PFSK-1 (cell line): ENCODE data around the gene MBTPS1.

ENCODE experiments used
- FOXP2 ChIP-seq: optimal IDR thresholded peaks from 2 replicates; pipeline ENCODE3; 2011; ENCODE audit warnings: borderline replicate concordance, control low read depth, inconsistent platforms; ENCODE audit not compliant: insufficient read depth; ENCODE audit errors: extremely low read length, extremely low read depth
- POLR2AphosphoS5 ChIP-seq: IDR thresholded peaks from 2 replicates; pipeline ENCODE4 v1.6.1; 2012; ENCODE audit warnings: low read depth, mild to moderate bottlenecking, control low read depth, low read length, moderate library complexity
- SIN3A ChIP-seq: IDR thresholded peaks from 2 replicates; pipeline ENCODE4 v1.6.1; 2012; ENCODE audit warnings: mild to moderate bottlenecking, low read length, moderate library complexity, borderline replicate concordance; ENCODE audit not compliant: insufficient read depth
- TAF1 ChIP-seq: IDR thresholded peaks from 2 replicates; pipeline ENCODE4 v1.6.1; 2012; ENCODE audit warnings: low read length, control low read depth, borderline replicate concordance; ENCODE audit not compliant: insufficient read depth
- TF ChIP-seq, protein P1 (sequence below), 2 experiments: IDR thresholded peaks; 2 replicates each; pipeline versions ENCODE4 v1.6.1 to v1.8.0; 2011 to 2012; ENCODE audit warnings: low read depth in 2 of 2, low read length in 2 of 2, control low read depth in 1 of 2, inconsistent platforms in 1 of 2, mild to moderate bottlenecking in 1 of 2, moderate library complexity in 1 of 2; ENCODE audit not compliant: insufficient read depth in 1 of 2

MBTPS1 gene

DNA sequence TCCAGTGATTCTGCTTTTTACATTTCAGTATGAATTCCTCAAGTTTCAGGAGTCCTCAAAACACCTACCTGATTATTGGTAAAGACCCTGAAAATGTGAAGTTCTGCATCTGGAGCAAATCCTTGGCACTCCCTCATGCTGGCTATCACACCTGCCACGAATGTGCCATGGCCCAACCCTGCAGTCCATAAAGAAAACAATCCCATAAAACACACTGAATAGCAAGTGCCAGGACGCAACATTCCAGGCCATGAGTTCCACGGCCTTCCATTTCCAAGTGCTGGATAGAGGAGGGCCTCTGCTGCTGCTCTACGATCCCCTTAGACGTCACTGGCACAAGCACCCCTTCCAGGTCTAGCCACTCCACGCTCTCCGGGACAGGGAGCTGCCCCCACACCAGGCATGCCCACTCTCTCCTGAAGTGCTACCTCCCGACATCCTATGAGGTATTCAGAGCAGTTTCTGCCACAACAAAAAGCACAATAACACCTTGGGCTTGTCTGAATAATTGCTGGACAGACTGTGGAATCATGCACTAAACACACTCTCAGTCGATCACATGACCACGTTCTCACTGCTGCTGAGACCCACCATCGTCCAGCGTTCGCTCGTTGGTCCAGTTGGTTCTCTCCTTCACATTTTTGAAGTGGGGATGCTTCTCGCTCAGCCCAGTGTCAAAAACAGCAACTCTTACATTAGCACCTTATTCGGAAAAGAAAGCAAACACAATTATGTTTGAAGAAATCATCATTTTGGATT is 23.4 kb downstream of the MBTPS1 start:
- TF ChIP-seq, protein P1, sequence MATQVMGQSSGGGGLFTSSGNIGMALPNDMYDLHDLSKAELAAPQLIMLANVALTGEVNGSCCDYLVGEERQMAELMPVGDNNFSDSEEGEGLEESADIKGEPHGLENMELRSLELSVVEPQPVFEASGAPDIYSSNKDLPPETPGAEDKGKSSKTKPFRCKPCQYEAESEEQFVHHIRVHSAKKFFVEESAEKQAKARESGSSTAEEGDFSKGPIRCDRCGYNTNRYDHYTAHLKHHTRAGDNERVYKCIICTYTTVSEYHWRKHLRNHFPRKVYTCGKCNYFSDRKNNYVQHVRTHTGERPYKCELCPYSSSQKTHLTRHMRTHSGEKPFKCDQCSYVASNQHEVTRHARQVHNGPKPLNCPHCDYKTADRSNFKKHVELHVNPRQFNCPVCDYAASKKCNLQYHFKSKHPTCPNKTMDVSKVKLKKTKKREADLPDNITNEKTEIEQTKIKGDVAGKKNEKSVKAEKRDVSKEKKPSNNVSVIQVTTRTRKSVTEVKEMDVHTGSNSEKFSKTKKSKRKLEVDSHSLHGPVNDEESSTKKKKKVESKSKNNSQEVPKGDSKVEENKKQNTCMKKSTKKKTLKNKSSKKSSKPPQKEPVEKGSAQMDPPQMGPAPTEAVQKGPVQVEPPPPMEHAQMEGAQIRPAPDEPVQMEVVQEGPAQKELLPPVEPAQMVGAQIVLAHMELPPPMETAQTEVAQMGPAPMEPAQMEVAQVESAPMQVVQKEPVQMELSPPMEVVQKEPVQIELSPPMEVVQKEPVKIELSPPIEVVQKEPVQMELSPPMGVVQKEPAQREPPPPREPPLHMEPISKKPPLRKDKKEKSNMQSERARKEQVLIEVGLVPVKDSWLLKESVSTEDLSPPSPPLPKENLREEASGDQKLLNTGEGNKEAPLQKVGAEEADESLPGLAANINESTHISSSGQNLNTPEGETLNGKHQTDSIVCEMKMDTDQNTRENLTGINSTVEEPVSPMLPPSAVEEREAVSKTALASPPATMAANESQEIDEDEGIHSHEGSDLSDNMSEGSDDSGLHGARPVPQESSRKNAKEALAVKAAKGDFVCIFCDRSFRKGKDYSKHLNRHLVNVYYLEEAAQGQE (IDR thresholded peaks at IDR 0.05; ENCODE audit: insufficient read depth in 1 of 2, low read depth in 2 of 2, low read length in 2 of 2): no peak
- TF ChIP-seq SIN3A: no peak

DNA sequence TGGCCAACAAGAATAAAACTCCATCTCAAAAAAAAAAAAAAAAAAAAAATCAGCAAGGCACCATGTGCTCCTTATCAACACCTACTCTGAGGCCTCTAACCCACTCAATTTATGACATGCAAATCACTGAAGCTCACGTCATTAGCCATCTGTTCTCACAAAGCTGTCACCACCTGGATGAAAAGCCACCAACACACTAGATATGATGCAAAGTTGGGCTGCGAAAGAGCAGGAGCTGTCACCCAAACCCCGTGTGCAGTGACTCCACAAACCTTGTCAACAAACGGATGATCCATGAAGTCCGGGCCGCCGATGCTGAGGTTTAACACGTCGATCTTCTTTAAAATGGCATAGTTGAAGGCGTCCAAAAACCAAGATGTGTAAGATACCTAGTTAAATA is 25.3 kb downstream of the MBTPS1 start:
- TF ChIP-seq SIN3A (no peak), TAF1 (no peak), FOXP2 (no peak), POLR2AphosphoS5 (no peak)
- TF ChIP-seq, protein P1 (IDR thresholded peaks at IDR 0.05; ENCODE audit: insufficient read depth in 1 of 2, low read depth in 2 of 2, low read length in 2 of 2): no peak

DNA sequence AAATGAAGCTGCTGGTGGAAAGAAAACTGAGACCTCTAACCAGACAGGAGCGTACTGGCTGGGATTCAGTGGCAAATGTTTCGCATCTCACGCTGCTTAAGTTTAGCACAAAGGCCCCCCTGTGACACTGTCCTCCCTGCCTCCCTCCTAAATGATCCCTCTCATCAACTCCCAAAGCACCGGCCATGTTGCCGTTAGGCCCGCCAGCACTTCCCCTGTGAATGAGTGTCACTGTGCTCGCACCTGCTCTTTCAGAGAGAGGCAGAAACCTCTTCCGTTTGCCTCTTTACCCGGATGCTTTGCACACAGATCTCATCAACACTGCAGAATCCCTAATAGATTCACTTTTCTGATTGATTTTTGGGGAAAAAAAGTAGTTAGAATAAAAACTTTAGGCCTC is 26.5 kb downstream of the MBTPS1 start:
- TF ChIP-seq, protein P1 (IDR thresholded peaks at IDR 0.05; ENCODE audit: insufficient read depth in 1 of 2, low read depth in 2 of 2, low read length in 2 of 2): no peak
- TF ChIP-seq SIN3A: no peak
- TF ChIP-seq TAF1: no peak
- no peak for TF ChIP-seq FOXP2
- no peak for TF ChIP-seq POLR2AphosphoS5

DNA sequence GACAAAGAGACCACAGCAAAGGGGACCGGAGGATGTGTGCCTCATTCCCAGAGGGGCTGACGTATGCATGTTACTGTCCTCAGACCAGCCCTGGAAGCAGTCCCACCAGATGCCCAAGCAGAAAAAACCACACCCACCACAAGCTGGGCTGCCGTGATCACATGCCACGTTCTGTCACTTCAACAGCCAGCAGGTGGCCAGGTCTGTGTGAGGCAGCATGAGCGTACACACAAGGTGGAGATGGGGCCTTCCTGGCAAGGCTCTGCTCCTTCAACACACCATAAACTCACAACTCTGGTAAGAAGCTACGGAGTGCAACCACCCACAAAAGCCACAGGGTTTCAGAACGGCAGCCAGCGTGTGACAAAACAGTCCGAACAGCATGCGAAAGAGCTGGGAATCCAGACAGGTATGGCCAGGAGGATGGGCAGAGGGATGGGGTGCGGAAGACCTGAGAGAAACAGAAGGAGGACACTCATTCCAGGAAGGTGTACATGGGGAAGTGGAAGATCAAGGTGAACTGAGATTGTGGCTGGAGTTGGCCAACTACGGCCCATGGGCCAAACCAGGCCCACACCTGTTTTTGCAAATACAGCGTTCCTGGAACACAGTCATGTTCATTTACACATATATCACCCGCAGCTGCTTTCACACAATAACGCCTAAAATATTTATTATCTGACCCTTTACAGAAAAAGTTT is 27.9 kb downstream of the MBTPS1 start:
- no peak for TF ChIP-seq POLR2AphosphoS5
- TF ChIP-seq SIN3A: no peak
- TF ChIP-seq, protein P1 (IDR thresholded peaks at IDR 0.05; ENCODE audit: insufficient read depth in 1 of 2, low read depth in 2 of 2, low read length in 2 of 2): no peak
- no peak for TF ChIP-seq FOXP2
- TF ChIP-seq TAF1: no peak
